ENCODE results near the gene SRPX. TPM values are rescaled to one million over a fixed set of nuclear protein-coding genes. Genes with fewer than 3 reads are reported as not detected.

Gene SRPX
- total RNA-seq, 2 experiments from 2014 or later: not detected

DNA sequence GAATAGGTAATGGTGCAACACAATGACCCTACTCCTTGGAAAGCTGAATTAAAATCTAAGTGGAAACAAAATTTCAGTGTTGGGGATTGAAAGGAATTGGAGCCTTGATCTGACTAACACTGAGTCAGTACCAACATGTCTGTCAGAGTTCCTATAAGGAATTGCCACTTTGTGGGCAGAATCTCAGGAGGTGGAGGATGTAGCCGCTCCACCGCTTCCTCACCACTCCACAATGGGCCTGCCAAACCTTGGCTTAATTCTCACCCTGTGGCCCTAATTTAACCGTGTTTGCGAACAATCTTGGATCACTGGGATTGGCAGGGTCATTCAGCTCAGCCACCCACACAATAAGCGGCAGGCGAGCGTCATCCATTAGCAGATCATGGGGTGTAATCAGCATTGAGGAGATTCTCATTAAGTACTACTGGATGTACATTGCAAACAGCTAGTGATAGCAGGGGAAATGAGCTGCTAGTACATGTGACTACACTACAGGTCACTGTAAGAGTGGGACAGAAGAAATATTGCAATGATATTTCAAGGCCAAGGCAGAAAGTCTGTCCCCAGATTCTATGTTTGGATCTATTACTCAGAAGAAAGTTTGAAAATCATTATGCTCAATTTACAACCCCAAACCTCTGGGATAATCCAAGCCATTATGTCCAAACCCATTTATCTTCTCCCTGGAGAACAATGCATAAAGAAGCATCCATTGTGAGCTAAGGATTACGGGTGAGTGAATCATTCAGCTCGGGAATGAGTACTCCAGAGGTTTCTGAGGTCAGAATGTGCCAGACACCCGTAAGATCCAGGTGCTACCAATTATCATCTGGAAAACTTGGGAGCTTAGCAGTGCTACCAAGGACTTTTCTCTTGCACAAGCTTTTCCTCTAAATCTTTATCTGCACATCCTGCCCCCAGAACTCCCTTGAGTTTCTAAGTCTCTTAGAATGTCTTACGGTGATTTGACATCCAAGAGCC lies 5.8 kb downstream of the SRPX start:
- Histone ChIP-seq H3K27ac (ENCODE audit: low read depth, low read length, poor library complexity, severe bottlenecking) (no peak overlapping the region), H3K4me1 (ENCODE audit: insufficient read depth, low read length, poor library complexity, severe bottlenecking) (peaks cover 9% of the 10 kb centered on the region), H3K4me2 (ENCODE audit: low read length) (no peak overlapping the region), H3K79me2 (ENCODE audit: insufficient read depth, low read depth, low read length) (no peaks in the 10 kb centered on the region), H3K4me3 (ENCODE audit: low read depth, low read length, poor library complexity, severe bottlenecking) (no peak overlapping the region), H3K9me3 (ENCODE audit: low read length) (no peaks in the 10 kb centered on the region), H4K20me1 (ENCODE audit: insufficient read depth, low read length) (no peaks in the 10 kb centered on the region), H2AFZ (ENCODE audit: low read length) (no peak overlapping the region), H3K36me3 (ENCODE audit: insufficient read depth, low read length) (no peaks in the 10 kb centered on the region), H3K9me2 (ENCODE audit: insufficient read depth, low read length) (no peaks in the 10 kb centered on the region)
- TF ChIP-seq, protein P1, sequence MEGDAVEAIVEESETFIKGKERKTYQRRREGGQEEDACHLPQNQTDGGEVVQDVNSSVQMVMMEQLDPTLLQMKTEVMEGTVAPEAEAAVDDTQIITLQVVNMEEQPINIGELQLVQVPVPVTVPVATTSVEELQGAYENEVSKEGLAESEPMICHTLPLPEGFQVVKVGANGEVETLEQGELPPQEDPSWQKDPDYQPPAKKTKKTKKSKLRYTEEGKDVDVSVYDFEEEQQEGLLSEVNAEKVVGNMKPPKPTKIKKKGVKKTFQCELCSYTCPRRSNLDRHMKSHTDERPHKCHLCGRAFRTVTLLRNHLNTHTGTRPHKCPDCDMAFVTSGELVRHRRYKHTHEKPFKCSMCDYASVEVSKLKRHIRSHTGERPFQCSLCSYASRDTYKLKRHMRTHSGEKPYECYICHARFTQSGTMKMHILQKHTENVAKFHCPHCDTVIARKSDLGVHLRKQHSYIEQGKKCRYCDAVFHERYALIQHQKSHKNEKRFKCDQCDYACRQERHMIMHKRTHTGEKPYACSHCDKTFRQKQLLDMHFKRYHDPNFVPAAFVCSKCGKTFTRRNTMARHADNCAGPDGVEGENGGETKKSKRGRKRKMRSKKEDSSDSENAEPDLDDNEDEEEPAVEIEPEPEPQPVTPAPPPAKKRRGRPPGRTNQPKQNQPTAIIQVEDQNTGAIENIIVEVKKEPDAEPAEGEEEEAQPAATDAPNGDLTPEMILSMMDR (conservative IDR thresholded peaks at IDR 0.05; ENCODE audit: low read length): no peak
- TF ChIP-seq EZH2phosphoT487 (IDR thresholded peaks at IDR 0.05; ENCODE audit: borderline replicate concordance, low read depth, low read length): no peak
- DNase-seq (ENCODE audit: low spot score): no peak
- intact Hi-C loops (cut with micrococcal nuclease; ENCODE audit: unreplicated experiment): no loop called here
- no TSS peak for BruUV-seq (replicated peaks)
- ChIA-PET CTCF (ENCODE audit: unreplicated experiment) (no interaction called here), POLR2A (interaction anchor here (0.8 to 0.9 kb wide), 2 partner anchors 16 to 38 kb away, joined by 3 read pairs; no protein-coding TSS in a partner anchor)

DNA sequence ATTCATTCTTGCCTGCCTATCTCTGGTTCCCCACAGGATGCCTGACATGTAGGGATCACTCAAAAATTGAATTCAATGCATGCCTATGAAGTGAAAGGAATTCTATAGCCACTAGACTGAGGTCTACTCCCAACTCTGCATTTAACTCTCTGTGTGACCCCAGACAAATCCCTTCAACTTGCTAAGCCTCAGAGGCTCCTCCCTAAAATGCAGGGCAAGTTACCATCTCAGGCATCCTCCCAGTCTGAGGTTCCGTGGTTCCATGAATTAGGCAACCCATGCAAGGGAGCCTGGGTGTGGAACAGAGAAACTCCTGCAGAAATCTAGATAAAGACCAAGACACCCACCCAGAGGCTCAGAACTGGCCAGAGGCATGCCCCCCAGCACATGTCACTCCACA lies 6.6 kb downstream of the SRPX start:
- intact Hi-C loops (cut with micrococcal nuclease; ENCODE audit: unreplicated experiment): no loop called here
- Histone ChIP-seq H3K4me2 (ENCODE audit: low read length) (no peak overlapping the region), H3K27ac (ENCODE audit: low read depth, low read length, poor library complexity, severe bottlenecking) (no peak overlapping the region), H3K4me3 (ENCODE audit: low read depth, low read length, poor library complexity, severe bottlenecking) (no peak overlapping the region), H3K79me2 (ENCODE audit: insufficient read depth, low read depth, low read length) (no peaks in the 10 kb centered on the region), H3K36me3 (ENCODE audit: insufficient read depth, low read length) (no peaks in the 10 kb centered on the region), H3K9me3 (ENCODE audit: low read length) (no peaks in the 10 kb centered on the region), H3K9me2 (ENCODE audit: insufficient read depth, low read length) (no peaks in the 10 kb centered on the region), H3K4me1 (ENCODE audit: insufficient read depth, low read length, poor library complexity, severe bottlenecking) (peaks cover 9% of the 10 kb centered on the region), H4K20me1 (ENCODE audit: insufficient read depth, low read length) (no peaks in the 10 kb centered on the region), H2AFZ (ENCODE audit: low read length) (no peak overlapping the region)
- no peak for DNase-seq (ENCODE audit: low spot score)
- ChIA-PET POLR2A (no interaction called here), CTCF (ENCODE audit: unreplicated experiment) (no interaction called here)
- BruUV-seq (replicated peaks): no TSS peak
- no peak for TF ChIP-seq EZH2phosphoT487 (IDR thresholded peaks at IDR 0.05; ENCODE audit: borderline replicate concordance, low read depth, low read length)
- TF ChIP-seq, protein P1 (conservative IDR thresholded peaks at IDR 0.05; ENCODE audit: low read length): no peak
